Mesenchymal stem cell (in vitro differentiated cells and primary cell): ENCODE measurements around the gene PDE4B.
"Not testable (repeated sequence)": the region's sequence is repeated elsewhere in the genome, so short reads cannot be mapped to it uniquely, and the experiment has no call there.

Experiments
- DNase-seq: peaks from one replicate; pipeline ENCODE4 v3.0.0-alpha.2; 2013
- H2AFZ ChIP-seq: one replicate; pipeline ENCODE4 v1.6.1; 2013; ENCODE audit warnings: low read depth, mild to moderate bottlenecking, control low read depth, inconsistent platforms, low read length, moderate library complexity
- H2AK5ac ChIP-seq: 2 replicates; pipeline ENCODE4 v1.6.1; 2013; ENCODE audit warnings: low read length, moderate library complexity, mild to moderate bottlenecking, inconsistent platforms; ENCODE audit not compliant: severe bottlenecking
- H2BK120ac ChIP-seq: one replicate; pipeline ENCODE4 v1.6.1; 2013; ENCODE audit warnings: low read depth, mild to moderate bottlenecking, inconsistent platforms, low read length, moderate library complexity
- H2BK12ac ChIP-seq, 2 experiments: one replicate each; pipeline ENCODE4 v1.6.1; 2013; ENCODE audit warnings: inconsistent platforms in 2 of 2, low read length in 2 of 2, mild to moderate bottlenecking in 2 of 2, moderate library complexity in 2 of 2, control low read depth in 1 of 2
- H2BK15ac ChIP-seq: one replicate; pipeline ENCODE4 v1.6.1; 2013; ENCODE audit warnings: mild to moderate bottlenecking, low read depth, inconsistent platforms; ENCODE audit not compliant: poor library complexity, severe bottlenecking
- H2BK5ac ChIP-seq: 2 replicates; pipeline ENCODE4 v1.6.1; 2013; ENCODE audit warnings: low read depth, mild to moderate bottlenecking, low read length, control low read depth, inconsistent platforms; ENCODE audit not compliant: poor library complexity, severe bottlenecking
- H3K14ac ChIP-seq, 2 experiments: one replicate each; pipeline ENCODE4 v1.6.1; 2013; ENCODE audit warnings: inconsistent platforms in 2 of 2, low read length in 2 of 2, control low read depth in 1 of 2, mild to moderate bottlenecking in 1 of 2, moderate library complexity in 1 of 2
- H3K18ac ChIP-seq, 2 experiments: one replicate each; pipeline ENCODE4 v1.6.1; 2013; ENCODE audit warnings: inconsistent platforms in 2 of 2, low read length in 2 of 2, control low read depth in 1 of 2, low read depth in 1 of 2, mild to moderate bottlenecking in 1 of 2
- H3K23ac ChIP-seq, 2 experiments: one replicate each; pipeline ENCODE4 v1.6.1; 2013; ENCODE audit warnings: inconsistent platforms in 2 of 2, low read length in 2 of 2, mild to moderate bottlenecking in 2 of 2, moderate library complexity in 2 of 2, control low read depth in 1 of 2
- H3K27ac ChIP-seq: 2 replicates; pipeline ENCODE4 v1.5.1; 2013; ENCODE audit warnings: mild to moderate bottlenecking, moderate library complexity, low read length, control low read depth, inconsistent platforms; ENCODE audit not compliant: poor library complexity, severe bottlenecking
- H3K27me3 ChIP-seq, 2 experiments: 2 replicates each; pipeline versions ENCODE4 v1.6.1 to v1.7.0; 2013; ENCODE audit warnings: low read length in 2 of 2, mild to moderate bottlenecking in 2 of 2, moderate library complexity in 2 of 2, control low read depth in 1 of 2, inconsistent platforms in 1 of 2; ENCODE audit not compliant: control insufficient read depth in 1 of 2, insufficient read depth in 1 of 2
- H3K36me3 ChIP-seq, 2 experiments: 2 replicates each; pipeline versions ENCODE4 v1.6.1 to v1.7.0; 2013; ENCODE audit warnings: low read length in 2 of 2, control low read depth in 1 of 2, inconsistent platforms in 1 of 2, low read depth in 1 of 2, mild to moderate bottlenecking in 1 of 2; ENCODE audit not compliant: insufficient read depth in 2 of 2, control insufficient read depth in 1 of 2
- H3K4ac ChIP-seq, 2 experiments: one replicate each; pipeline ENCODE4 v1.6.1; 2013; ENCODE audit warnings: inconsistent platforms in 2 of 2, low read length in 2 of 2, mild to moderate bottlenecking in 2 of 2, moderate library complexity in 2 of 2, control low read depth in 1 of 2, low read depth in 1 of 2
- H3K4me1 ChIP-seq: 2 replicates; pipeline ENCODE4 v1.6.1; 2013; ENCODE audit warnings: low read depth, low read length, control low read depth; ENCODE audit not compliant: control insufficient read depth, insufficient read depth
- H3K4me2 ChIP-seq: 2 replicates; pipeline ENCODE4 v1.6.1; 2013; ENCODE audit warnings: low read length, mild to moderate bottlenecking, inconsistent platforms; ENCODE audit not compliant: poor library complexity, severe bottlenecking
- H3K4me3 ChIP-seq, 2 experiments: 2 replicates each; pipeline versions ENCODE4 v1.5.1 to v1.7.0; 2013; ENCODE audit warnings: low read length in 2 of 2, mild to moderate bottlenecking in 2 of 2, control low read depth in 1 of 2, low read depth in 1 of 2; ENCODE audit not compliant: insufficient read depth in 1 of 2
- H3K79me1 ChIP-seq: replicated peaks from 2 replicates; pipeline ENCODE4 v1.6.1; 2013; ENCODE audit warnings: mild to moderate bottlenecking, control low read depth, low read length, inconsistent platforms; ENCODE audit not compliant: poor library complexity, severe bottlenecking
- H3K9ac ChIP-seq: 2 replicates; pipeline ENCODE4 v1.7.0; 2013; ENCODE audit warnings: mild to moderate bottlenecking, low read length, moderate library complexity
- H3K9me3 ChIP-seq: 2 replicates; pipeline ENCODE4 v1.7.0; 2013; ENCODE audit warnings: mild to moderate bottlenecking, low read length; ENCODE audit not compliant: control insufficient read depth
- H4K8ac ChIP-seq: one replicate; pipeline ENCODE4 v1.6.1; 2013; ENCODE audit warnings: inconsistent platforms, mild to moderate bottlenecking, low read length, moderate library complexity
- H4K91ac ChIP-seq: one replicate; pipeline ENCODE4 v1.6.1; 2013; ENCODE audit warnings: mild to moderate bottlenecking, low read length, inconsistent platforms
- WGBS: methylation state at CpG from one replicate; pipeline ENCODE4 v1.1.7; 2013; ENCODE audit warnings: mixed read lengths; 5-methylcytosine and 5-hydroxymethylcytosine counted together

The PDE4B gene

DNA sequence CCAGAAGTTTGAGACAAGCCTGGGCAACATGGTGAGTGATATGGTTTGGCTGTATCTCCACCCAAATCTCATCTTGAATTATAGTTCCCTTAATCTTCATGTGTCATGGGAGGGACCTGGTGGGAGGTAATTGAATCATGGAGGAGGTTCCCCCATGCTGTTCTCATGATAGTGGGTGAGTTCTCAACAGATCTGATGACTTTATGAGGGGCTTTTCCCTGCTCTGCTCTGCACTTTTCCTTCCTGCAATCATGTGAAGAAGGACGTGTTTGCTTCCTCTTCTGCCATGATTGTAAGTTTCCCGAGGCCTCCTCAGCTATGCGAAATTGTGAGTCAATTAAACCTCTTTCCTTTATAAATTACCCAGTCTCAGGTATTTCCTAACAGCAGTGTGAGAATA, 213.8 kb downstream of the PDE4B start:
- H3K18ac ChIP-seq, H2BK120ac ChIP-seq, DNase-seq, H3K14ac ChIP-seq, H3K4me2 ChIP-seq, H3K23ac ChIP-seq, H3K4ac ChIP-seq, H4K8ac ChIP-seq, H3K36me3 ChIP-seq, H3K9me3 ChIP-seq, H3K27me3 ChIP-seq, H3K4me1 ChIP-seq, H3K4me3 ChIP-seq, H2AFZ ChIP-seq, H2BK12ac ChIP-seq, H3K79me1 ChIP-seq, H3K9ac ChIP-seq, H2BK5ac ChIP-seq, H2AK5ac ChIP-seq, H2BK15ac ChIP-seq, H4K91ac ChIP-seq, H3K27ac ChIP-seq: not testable (repeated sequence)
- 84% methylated on average over 3 of the region's 3 CpGs for WGBS

DNA sequence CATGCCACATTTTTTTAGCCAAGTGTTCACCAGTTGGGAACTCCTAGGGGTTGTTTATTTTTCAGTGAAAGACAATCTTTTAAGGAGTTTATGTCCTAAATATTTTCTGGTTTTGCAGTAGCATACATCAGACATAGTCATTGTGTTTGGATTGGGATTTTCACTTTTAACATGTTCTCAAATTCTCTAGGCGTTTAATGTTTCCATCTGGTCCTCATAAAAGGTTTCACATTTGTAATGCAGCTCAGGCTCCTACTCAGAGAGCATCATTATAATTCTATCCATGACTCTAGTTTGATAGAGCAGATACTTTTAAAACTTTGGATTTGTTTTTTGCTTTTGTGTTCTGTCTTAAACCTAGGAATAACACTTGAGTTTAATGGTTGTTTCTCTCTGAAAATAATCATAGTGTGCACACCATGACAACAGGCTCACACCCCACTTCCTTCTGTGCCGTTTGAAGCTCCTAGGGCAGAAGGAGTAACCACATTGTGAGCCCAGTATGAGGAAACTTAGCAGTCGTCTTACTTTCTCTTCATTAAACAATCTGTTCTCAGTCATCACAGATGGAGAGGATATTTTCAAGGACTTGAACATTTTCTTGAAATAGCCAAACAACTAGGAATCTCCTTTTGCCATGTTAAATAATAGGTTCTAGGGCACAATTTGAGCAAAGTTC, 219.6 kb downstream of the PDE4B start:
- Histone ChIP-seq H3K27me3 (peaks cover 0 to 6% of the 10 kb centered on the region in 2 experiments), H4K8ac (no peak overlapping the region), H3K14ac (no peak overlapping the region), H3K23ac (no peak overlapping the region), H3K9ac (no peak overlapping the region), H3K4me2 (no peak overlapping the region), H3K27ac (no peak overlapping the region), H2BK15ac (no peak overlapping the region), H2AFZ (no peak overlapping the region), H2BK5ac (no peak overlapping the region), H2BK120ac (no peak overlapping the region), H3K36me3 (no peaks in the 10 kb centered on the region), H3K79me1 (no peaks in the 10 kb centered on the region), H3K4ac (no peak overlapping the region), H3K4me1 (no peaks in the 10 kb centered on the region), H2BK12ac (no peak overlapping the region), H4K91ac (no peak overlapping the region), H3K4me3 (no peak overlapping the region), H3K9me3 (no peaks in the 10 kb centered on the region), H2AK5ac (no peak overlapping the region), H3K18ac (no peak overlapping the region)
- DNase-seq, result no peak
- WGBS, result 58% methylated on average over 2 of the region's 3 CpGs

DNA sequence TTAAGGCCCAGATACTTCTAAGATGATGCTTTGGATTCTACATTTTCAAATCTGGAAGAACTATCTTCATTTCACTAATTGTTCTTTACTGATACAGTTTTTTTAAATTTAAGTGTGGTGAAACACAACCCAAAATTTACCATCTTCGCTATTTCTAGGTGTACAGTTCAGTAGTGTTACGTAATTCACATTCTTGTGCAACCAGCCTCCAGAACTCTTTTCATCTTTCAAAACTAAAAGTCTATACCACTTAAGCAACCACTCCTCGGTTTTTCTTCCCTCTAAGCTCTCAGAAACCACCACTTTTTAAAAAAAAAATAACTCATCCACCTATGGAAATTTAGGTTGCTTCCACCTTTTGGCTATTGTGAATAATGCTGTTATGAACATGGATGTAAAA, 220.7 kb downstream of the PDE4B start:
- Histone ChIP-seq H3K18ac (no peak overlapping the region), H4K91ac (no peak overlapping the region), H3K23ac (no peak overlapping the region), H3K4me3 (no peak overlapping the region), H3K9me3 (no peaks in the 10 kb centered on the region), H2BK15ac (no peak overlapping the region), H3K4ac (no peak overlapping the region), H3K27me3 (peaks cover 0 to 6% of the 10 kb centered on the region in 2 experiments), H3K4me1 (no peaks in the 10 kb centered on the region), H2BK5ac (no peak overlapping the region), H3K9ac (no peak overlapping the region), H3K79me1 (no peaks in the 10 kb centered on the region), H2BK12ac (no peak overlapping the region), H3K4me2 (no peak overlapping the region), H2AK5ac (no peak overlapping the region), H3K36me3 (no peaks in the 10 kb centered on the region), H2AFZ (no peak overlapping the region), H3K27ac (no peak overlapping the region), H4K8ac (no peak overlapping the region), H2BK120ac (no peak overlapping the region), H3K14ac (no peak overlapping the region)
- 63% methylated on average over 3 of the region's 3 CpGs for WGBS
- DNase-seq, result no peak

- H4K8ac ChIP-seq, result no peak overlapping the region
- no peak overlapping the region for H2AK5ac ChIP-seq
- H2BK120ac ChIP-seq, result no peak overlapping the region
- H3K9ac ChIP-seq, result no peak overlapping the region
- no peak overlapping the region for H4K91ac ChIP-seq
- H3K27me3 ChIP-seq, result no peaks in the 10 kb centered on the region
- no peak overlapping the region for H2AFZ ChIP-seq
- no peaks in the 10 kb centered on the region for H3K4me1 ChIP-seq
- H3K18ac ChIP-seq, result no peak overlapping the region
- H3K9me3 ChIP-seq, result no peaks in the 10 kb centered on the region
- no peak overlapping the region for H2BK12ac ChIP-seq
- H3K4ac ChIP-seq, result no peak overlapping the region
- WGBS, result no CpG with 5 or more reads among the region's 2 CpGs
- H3K4me3 ChIP-seq, result no peak overlapping the region
- no peak overlapping the region for H3K14ac ChIP-seq
- H3K27ac ChIP-seq, result no peak overlapping the region
- H2BK5ac ChIP-seq, result no peak overlapping the region
- no peak overlapping the region for H2BK15ac ChIP-seq
- H3K36me3 ChIP-seq, result no peaks in the 10 kb centered on the region
- H3K23ac ChIP-seq, result no peak overlapping the region
- peak; percentile 5 for DNase-seq
- H3K79me1 ChIP-seq, result no peaks in the 10 kb centered on the region
- no peak overlapping the region for H3K4me2 ChIP-seq
These were observed 230.4 kb downstream of the PDE4B start for GRCh38 chr1:66022904-66023620.
